MM.1S (cell line): Measurements from ENCODE around the gene GHSR.

Experiments
- DNase-seq: peaks from one replicate; pipeline ENCODE4 v3.0.0-alpha.2; 2015
- H2AFZ ChIP-seq: fragments of 300-600 bp; sonication (generic); 2 replicates; pipeline ENCODE4 v1.6.0; 2016; ENCODE audit warnings: antibody characterized with exemption, low read length
- H3F3A ChIP-seq: fragments of 300-600 bp; sonication (generic); 2 replicates; pipeline ENCODE4 v1.6.1; 2016; ENCODE audit warnings: mild to moderate bottlenecking, antibody characterized with exemption, low read length, moderate library complexity, mixed read lengths; ENCODE audit not compliant: insufficient read depth
- H3K27ac ChIP-seq: fragments of 300-600 bp; sonication (generic); 2 replicates; pipeline ENCODE4 v1.5.1; 2016; ENCODE audit warnings: mild to moderate bottlenecking, low read length
- H3K27me3 ChIP-seq: fragments of 300-600 bp; sonication (generic); replicated peaks from 2 replicates; pipeline ENCODE4 v1.6.0; 2016; ENCODE audit warnings: low read length; ENCODE audit not compliant: insufficient read depth
- H3K36me3 ChIP-seq: fragments of 300-600 bp; sonication (generic); replicated peaks from 2 replicates; pipeline ENCODE4 v1.6.1; 2016; ENCODE audit warnings: mild to moderate bottlenecking, low read length, mixed read lengths; ENCODE audit not compliant: insufficient read depth
- H3K4me1 ChIP-seq: fragments of 300-600 bp; sonication (generic); 2 replicates; pipeline ENCODE4 v1.6.1; 2016; ENCODE audit warnings: low read length, mixed read lengths
- H3K4me2 ChIP-seq: fragments of 300-600 bp; sonication (generic); 2 replicates; pipeline ENCODE4 v1.6.0; 2016; ENCODE audit warnings: low read depth, low read length
- H3K4me3 ChIP-seq: fragments of 300-600 bp; sonication (generic); 2 replicates; pipeline ENCODE4 v1.5.1; 2016; ENCODE audit warnings: low read length, mixed read lengths
- H3K79me2 ChIP-seq: fragments of 300-600 bp; sonication (generic); 2 replicates; pipeline ENCODE4 v1.6.1; 2016; ENCODE audit warnings: mixed run types, low read length, mixed read lengths
- H3K9ac ChIP-seq: fragments of 300-600 bp; sonication (generic); 2 replicates; pipeline ENCODE4 v1.6.1; 2016; ENCODE audit warnings: low read length, mixed read lengths
- H3K9me2 ChIP-seq: fragments of 300-600 bp; sonication (generic); replicated peaks from 2 replicates; pipeline ENCODE4 v1.6.1; 2016; ENCODE audit warnings: mild to moderate bottlenecking, low read length, mixed read lengths; ENCODE audit not compliant: insufficient read depth
- H3K9me3 ChIP-seq: fragments of 300-600 bp; sonication (generic); replicated peaks from 2 replicates; pipeline ENCODE4 v1.6.1; 2016; ENCODE audit warnings: mild to moderate bottlenecking, low read length, mixed read lengths; ENCODE audit not compliant: insufficient read depth
- H4K20me1 ChIP-seq: fragments of 300-600 bp; sonication (generic); 2 replicates; pipeline ENCODE4 v1.6.1; 2016; ENCODE audit warnings: mild to moderate bottlenecking, low read length, moderate library complexity, mixed read lengths; ENCODE audit not compliant: insufficient read depth
- EZH2 ChIP-seq: fragments of 300-600 bp; sonication (generic); optimal IDR thresholded peaks from 2 replicates; pipeline ENCODE3; 2017; ENCODE audit warnings: low read depth, mild to moderate bottlenecking, antibody characterized with exemption, low read length, mixed read lengths
- EZH2phosphoT487 ChIP-seq: fragments of 300-600 bp; sonication (generic); IDR thresholded peaks from 2 replicates; pipeline ENCODE4 v1.6.1; 2018; ENCODE audit warnings: antibody characterized with exemption, low read length
- TF ChIP-seq, protein P1 (sequence below): fragments of 300-600 bp; sonication (generic); IDR thresholded peaks from 2 replicates; pipeline ENCODE4 v1.5.1; 2016; ENCODE audit warnings: antibody characterized with exemption, low read length, mixed read lengths

GHSR gene

DNA sequence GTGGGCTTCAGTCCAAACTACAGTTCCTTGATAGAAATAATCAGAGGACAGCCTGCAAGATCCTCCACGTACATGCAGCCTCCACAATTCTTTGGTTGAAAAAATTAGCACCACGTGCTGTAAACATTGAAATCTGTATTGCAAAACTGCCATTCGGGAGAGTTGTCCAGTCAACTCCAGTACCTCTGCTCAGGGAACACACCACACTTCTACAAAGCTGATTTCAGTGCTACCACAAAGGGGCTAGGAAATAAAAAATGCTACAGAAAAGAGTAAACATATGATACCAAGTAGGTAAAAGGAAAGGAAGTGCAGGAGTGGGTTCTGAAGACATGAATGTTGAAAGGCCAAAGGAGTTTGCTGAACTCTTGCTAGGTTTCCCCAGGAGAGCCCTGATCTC, 40.4 kb downstream of the GHSR start:
- no peaks in the 10 kb centered on the region for H3K4me1 ChIP-seq
- H3K79me2 ChIP-seq: no peaks in the 10 kb centered on the region
- H3K36me3 ChIP-seq: no peaks in the 10 kb centered on the region
- no peaks in the 10 kb centered on the region for H3F3A ChIP-seq
- no peak overlapping the region for H2AFZ ChIP-seq
- H3K4me3 ChIP-seq: no peak overlapping the region
- H3K27me3 ChIP-seq: no peaks in the 10 kb centered on the region
- H3K9me3 ChIP-seq: no peaks in the 10 kb centered on the region
- H3K4me2 ChIP-seq: no peak overlapping the region
- H4K20me1 ChIP-seq: no peaks in the 10 kb centered on the region
- no peak for DNase-seq
- H3K9ac ChIP-seq: no peak overlapping the region
- TF ChIP-seq EZH2 (no peak), EZH2phosphoT487 (no peak)
- H3K9me2 ChIP-seq: no peaks in the 10 kb centered on the region
- no peak overlapping the region for H3K27ac ChIP-seq

DNA sequence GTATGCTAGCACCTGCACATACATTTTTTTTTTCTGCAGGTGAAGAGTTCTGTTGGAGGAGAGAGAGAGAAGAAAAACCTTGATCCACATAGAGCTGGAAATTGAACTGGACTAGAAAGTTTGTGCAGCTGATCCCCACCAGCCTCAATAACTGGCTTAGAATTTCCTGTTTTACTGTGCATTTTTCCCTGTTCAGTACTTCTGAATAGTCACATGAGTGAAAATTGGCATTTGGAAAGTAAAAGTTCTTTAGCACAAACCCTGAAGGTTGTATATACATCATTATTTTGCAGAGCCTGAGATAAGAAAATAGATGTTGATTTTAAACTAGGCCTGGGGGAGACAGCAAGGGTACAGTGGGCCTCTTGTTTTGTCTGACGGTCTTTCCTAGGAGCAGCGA, 42.3 kb downstream of the GHSR start:
- Histone ChIP-seq H3K27ac (no peak overlapping the region), H3K4me2 (no peak overlapping the region), H3K9me3 (no peaks in the 10 kb centered on the region), H3K79me2 (no peaks in the 10 kb centered on the region), H3K9ac (no peak overlapping the region), H3K27me3 (no peaks in the 10 kb centered on the region), H4K20me1 (no peaks in the 10 kb centered on the region), H3K9me2 (no peaks in the 10 kb centered on the region), H2AFZ (no peak overlapping the region), H3K4me3 (no peak overlapping the region), H3F3A (no peaks in the 10 kb centered on the region), H3K36me3 (no peaks in the 10 kb centered on the region), H3K4me1 (no peaks in the 10 kb centered on the region)
- TF ChIP-seq EZH2 (no peak), EZH2phosphoT487 (no peak)
- TF ChIP-seq, protein P1, sequence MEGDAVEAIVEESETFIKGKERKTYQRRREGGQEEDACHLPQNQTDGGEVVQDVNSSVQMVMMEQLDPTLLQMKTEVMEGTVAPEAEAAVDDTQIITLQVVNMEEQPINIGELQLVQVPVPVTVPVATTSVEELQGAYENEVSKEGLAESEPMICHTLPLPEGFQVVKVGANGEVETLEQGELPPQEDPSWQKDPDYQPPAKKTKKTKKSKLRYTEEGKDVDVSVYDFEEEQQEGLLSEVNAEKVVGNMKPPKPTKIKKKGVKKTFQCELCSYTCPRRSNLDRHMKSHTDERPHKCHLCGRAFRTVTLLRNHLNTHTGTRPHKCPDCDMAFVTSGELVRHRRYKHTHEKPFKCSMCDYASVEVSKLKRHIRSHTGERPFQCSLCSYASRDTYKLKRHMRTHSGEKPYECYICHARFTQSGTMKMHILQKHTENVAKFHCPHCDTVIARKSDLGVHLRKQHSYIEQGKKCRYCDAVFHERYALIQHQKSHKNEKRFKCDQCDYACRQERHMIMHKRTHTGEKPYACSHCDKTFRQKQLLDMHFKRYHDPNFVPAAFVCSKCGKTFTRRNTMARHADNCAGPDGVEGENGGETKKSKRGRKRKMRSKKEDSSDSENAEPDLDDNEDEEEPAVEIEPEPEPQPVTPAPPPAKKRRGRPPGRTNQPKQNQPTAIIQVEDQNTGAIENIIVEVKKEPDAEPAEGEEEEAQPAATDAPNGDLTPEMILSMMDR: no peak
- no peak for DNase-seq

DNA sequence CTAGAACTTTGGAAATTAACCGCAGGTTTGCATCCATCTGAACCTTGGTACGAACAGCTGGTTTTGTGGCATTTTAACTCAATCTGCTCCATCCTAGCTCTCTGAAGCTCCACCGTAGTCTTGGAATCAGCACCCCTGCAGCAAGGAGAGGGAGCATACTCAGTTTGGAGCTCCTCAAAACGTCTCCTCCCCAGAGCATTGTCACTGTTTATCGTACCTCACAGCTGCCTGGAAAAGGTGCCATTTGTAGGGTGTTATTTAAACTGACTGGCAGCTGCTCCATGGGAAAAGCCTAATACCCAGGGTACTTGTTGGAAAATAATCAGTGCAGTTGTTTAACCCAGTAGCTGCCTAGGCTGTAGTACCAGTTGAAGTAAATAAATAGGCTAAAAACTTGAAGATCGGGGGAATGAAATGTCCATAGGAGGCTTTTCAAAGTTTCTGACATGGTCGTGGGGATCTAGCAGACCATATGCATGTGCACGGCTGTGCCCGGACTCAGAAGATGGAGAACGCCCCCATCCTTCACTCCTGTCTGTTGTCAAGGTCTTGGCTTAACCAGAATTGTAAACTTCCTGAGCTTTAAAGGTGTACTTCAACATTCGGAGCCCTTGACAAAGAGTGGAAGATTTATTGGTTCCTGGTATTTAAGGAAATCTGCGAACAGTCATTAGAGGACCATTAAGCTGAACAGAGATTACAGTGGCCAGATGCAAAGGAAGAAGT, 43.9 kb downstream of the GHSR start:
- H3K4me3 ChIP-seq: no peak overlapping the region
- no peak overlapping the region for H3K27ac ChIP-seq
- H3K27me3 ChIP-seq: no peaks in the 10 kb centered on the region
- H3K4me2 ChIP-seq: no peak overlapping the region
- H4K20me1 ChIP-seq: no peaks in the 10 kb centered on the region
- no peak overlapping the region for H3K9ac ChIP-seq
- no peaks in the 10 kb centered on the region for H3K9me3 ChIP-seq
- no peaks in the 10 kb centered on the region for H3K9me2 ChIP-seq
- TF ChIP-seq EZH2 (no peak), EZH2phosphoT487 (no peak)
- TF ChIP-seq, protein P1: no peak
- H3K4me1 ChIP-seq: no peaks in the 10 kb centered on the region
- H3K36me3 ChIP-seq: no peaks in the 10 kb centered on the region
- H2AFZ ChIP-seq: no peak overlapping the region
- H3K79me2 ChIP-seq: no peaks in the 10 kb centered on the region
- H3F3A ChIP-seq: no peaks in the 10 kb centered on the region
- DNase-seq: no peak
